GM13977 (cell line): Measurements from ENCODE around the gene ATG101.

ENCODE experiments used
- DNase-seq: peaks from one replicate; pipeline ENCODE4 v3.0.0; 2012; ENCODE audit warnings: low spot score
- in situ Hi-C: fragments of 300-500 bp; cut with MboI; formaldehyde crosslinking; loops from one replicate; pipeline ENCODE4 v1.12.0; 2022; ENCODE audit warnings: low sequenced_read_pairs, low pct_unique_long_range_greater_than_20kb, mixed read lengths, inconsistent platforms; ENCODE audit not compliant: unreplicated experiment
- TF ChIP-seq, protein P1 (sequence below): IDR thresholded peaks from 2 replicates; pipeline ENCODE4 v1.5.1; 2012; ENCODE audit warnings: mild to moderate bottlenecking, control low read depth; ENCODE audit not compliant: insufficient read depth; ENCODE audit errors: extremely low read depth, missing control alignments

The ATG101 gene

GRCh38 chr12:52046859-52047258, 22.9 kb upstream of the ATG101 start:
- in situ Hi-C loops = no loop called here
- no peak for DNase-seq
- TF ChIP-seq, protein P1, sequence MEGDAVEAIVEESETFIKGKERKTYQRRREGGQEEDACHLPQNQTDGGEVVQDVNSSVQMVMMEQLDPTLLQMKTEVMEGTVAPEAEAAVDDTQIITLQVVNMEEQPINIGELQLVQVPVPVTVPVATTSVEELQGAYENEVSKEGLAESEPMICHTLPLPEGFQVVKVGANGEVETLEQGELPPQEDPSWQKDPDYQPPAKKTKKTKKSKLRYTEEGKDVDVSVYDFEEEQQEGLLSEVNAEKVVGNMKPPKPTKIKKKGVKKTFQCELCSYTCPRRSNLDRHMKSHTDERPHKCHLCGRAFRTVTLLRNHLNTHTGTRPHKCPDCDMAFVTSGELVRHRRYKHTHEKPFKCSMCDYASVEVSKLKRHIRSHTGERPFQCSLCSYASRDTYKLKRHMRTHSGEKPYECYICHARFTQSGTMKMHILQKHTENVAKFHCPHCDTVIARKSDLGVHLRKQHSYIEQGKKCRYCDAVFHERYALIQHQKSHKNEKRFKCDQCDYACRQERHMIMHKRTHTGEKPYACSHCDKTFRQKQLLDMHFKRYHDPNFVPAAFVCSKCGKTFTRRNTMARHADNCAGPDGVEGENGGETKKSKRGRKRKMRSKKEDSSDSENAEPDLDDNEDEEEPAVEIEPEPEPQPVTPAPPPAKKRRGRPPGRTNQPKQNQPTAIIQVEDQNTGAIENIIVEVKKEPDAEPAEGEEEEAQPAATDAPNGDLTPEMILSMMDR = no peak

GRCh38 chr12:52049286-52049685, 20.5 kb upstream of the ATG101 start:
- TF ChIP-seq, protein P1 = no peak
- DNase-seq = no peak
- in situ Hi-C loops = no loop called here

- in situ Hi-C loops = no loop called here
- TF ChIP-seq, protein P1 = no peak
- no peak for DNase-seq
These were observed 20.1 kb upstream of the ATG101 start for GRCh38 chr12:52049688-52050087.

DNA sequence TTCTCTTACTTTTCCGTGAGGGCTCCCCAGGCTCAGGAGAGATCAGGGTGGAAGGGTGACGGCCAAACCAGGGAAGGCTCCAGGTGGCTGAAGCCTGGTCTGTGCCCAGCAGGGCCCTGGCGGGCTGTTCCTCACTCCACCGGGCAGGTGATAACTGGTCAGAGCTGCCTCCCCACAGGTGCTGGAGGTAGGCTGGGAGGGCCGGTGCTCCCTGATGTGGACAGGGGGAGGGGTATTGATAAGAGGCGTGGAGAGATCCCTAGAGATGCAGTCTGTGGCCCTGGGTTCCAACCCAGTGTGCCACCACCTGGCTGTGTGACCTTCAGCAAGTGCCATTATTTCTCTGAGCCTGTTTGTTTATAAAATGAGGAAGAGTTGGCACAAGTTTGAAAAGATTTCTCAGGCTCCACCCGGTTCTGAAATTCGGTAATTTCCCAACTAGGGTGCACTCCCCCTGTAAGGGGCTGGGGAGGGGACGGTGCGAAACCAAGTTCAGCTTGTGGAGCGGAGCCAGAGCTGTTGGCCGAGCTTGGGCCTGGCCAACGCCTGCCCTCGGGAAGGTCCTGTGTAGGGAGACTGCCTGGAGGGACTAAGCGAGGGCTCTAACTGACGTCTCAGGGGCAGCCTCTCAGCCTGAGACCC, 19.5 kb upstream of the ATG101 start:
- TF ChIP-seq, protein P1 = no peak
- no peak for DNase-seq
- in situ Hi-C loops = no loop called here

DNA sequence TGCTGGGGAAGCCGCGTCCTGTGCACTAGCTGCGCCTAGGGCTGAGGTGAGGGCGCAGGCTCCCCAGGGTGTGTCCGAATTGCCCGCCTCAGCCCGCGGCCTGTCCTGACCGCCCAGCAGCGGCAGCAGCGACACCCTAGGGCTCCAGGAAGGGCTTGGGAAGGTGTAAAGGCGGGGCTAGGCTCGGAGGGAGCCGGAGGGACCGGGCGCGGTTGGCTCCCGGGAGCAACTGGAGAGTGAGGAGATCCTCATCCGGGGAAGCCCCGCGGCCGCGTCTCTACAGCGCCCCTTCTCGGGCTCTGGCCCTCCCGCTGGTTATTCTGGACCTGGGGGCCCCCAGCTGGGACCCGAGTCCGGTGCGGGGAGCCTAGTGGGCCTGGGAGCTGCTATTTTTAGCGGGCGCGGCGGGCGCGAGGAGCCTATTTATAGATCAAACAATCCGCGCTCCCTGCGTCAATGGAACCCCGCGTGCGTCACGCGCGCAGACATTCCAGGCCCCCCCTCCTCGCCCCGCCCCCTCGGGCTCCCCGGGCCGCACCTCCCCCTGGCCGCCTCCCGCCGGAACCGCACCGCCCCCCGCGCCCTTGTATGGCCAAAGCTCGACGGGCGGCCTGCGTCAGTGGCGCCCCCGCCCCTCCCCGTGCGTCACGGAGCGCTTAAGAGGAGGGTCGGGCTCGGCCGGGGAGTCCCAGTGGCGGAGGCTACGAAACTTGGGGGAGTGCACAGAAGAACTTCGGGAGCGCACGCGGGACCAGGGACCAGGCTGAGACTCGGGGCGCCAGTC, 18.8 kb upstream of the ATG101 start, which contains the start of gene NR4A1:
TSS of gene NR4A1 (plus strand) at position 685 of the 784 bp plus-strand sequence. CDS start 2,887 bp downstream, outside the sequence.
- peak; percentile 98 for DNase-seq
- in situ Hi-C loops = no loop called here
- TF ChIP-seq, protein P1 = peak; percentile 40

DNA sequence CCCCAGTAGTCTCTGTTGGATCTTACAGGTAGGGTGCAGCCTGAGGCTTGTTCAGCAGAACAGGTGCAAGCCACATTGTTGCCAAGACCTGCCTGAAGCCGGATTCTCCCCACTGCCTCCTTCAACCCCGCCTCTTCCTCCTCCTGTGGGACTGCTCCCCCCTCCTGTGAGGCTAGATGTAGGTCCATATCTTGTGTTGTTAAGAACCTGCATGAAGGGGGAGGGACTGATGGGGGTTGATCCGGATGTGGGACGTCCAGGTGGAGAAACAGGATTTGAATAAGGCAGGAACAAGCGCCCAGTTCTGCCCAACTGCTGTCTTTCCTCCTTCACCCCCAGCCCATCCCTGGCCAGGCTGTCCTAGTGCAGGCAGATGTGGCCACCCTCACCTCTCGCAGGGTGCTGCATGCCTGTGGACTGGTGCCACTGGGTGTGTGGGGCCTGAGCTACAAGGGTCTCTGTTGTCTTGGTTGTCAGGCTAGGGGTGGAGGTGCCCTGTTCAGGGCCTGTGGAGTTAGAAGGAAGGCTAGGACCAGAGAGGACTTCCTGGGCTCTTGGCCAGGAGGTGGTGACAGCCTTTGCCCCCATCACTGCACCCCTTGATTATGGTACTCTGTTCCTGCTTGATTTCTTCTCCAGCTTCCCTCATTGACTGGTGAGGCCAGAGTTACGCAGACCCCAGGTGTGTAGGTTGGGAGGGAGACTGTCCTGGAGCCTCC, 17.2 kb upstream of the ATG101 start:
- in situ Hi-C loops = no loop called here
- DNase-seq = no peak
- TF ChIP-seq, protein P1 = no peak
